ENCODE results near the gene PURA.

PURA gene

GRCh38 chr5:140113699-140114263 is at the start of gene PURA:
Gene PURA, plus strand, starts transcription at chr5:140114109. Its CDS starts 73 bp downstream, at chr5:140114182.
- DNase-seq, result peak; percentile 53

DNA sequence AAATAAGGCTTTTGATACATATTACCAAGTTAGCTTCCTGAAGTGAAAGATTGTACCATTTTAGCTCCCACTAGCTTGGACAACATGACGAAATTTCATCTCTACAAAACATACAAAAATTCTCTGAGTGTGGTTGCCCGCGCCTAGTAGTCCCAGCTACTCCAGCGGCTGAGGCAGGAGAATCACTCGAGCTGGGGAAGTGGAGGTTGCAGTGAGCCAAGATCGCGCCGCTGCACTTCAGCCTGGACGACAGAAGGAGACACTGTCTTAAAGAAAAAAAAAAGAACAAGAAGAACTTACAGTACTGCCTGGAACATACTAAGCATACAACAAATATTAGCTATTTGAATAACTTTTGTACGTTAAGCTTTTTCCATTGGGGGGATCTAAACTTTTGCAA is 41.1 kb upstream of the PURA start:
- DNase-seq, result no peak

DNA sequence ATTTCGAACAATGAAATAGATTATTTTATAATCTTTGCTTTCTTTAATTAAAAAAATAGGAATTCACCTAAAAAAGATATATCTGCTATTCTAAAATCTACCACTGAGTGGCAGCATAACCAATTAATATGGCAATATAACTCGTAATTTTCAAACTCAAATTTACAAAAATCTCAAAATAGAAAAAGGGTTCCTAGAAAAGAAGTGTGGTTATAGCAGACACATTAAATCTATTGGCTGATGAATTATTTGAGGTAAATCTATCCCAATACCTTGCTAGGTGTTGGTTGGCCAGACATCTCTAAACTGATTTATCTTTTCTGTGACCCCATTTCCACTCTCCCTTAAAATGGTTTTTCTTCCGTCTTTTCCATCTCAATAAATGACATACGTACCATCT is 40.6 kb upstream of the PURA start:
- no peak for DNase-seq

- no peak for DNase-seq
These were observed 38.5 kb upstream of the PURA start for GRCh38 chr5:140075371-140075770.

DNA sequence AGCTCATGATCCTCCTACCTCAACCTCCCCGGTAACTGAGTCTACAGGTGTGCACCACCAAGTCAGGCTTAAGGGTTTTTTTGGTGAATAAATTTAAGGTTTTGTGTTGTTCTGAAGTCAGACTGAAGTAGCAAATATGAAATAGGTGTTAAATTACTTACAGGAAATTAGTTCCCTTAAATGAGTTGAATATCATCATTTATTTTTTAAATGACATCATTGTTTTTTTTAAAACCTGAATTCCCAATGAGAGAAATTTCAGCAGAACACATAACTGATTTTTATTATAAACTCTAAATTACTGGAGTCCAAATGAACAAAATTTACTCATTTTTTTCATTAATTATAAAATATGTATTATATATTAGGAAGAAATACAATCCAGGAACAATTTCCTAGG is 37.8 kb upstream of the PURA start:
- DNase-seq, result no peak

DNA sequence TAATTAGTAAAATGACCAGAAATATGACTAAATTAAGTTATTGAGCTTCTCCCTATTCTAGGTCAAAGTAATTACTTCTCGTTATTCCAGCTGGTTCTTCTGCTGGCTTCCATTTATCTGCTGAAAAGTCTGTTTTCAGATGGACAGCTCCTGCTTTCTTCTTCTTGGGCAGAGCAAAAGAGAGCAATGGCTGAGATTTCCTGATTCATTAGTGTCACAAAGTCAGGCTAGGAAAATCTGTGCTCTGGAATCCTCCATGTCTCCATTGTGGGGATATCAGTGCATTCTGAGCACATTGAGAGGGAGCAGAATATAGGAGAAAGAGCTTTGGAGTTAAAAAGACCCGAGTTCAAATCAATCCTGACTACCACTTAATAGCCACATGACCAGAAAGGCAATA is 37.1 kb upstream of the PURA start:
- no peak for DNase-seq

DNA sequence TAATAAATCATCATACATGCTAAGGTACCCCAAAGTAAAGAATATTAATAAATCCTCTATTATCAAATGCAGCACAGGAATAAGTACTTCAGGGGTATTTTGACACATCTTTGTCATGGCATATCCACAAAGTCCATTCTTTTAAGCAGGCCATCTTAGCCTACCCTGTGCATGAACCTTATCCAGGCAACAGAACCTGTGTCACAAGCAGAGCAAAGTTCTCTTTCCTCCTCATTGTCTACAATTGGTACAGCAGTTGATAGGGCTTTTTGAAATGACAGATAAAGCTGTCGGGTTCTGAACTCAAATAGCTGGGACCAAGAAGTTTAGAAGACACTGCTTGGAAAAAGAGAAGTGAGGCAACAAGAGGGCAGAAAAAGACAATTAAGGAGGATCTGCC is 30.8 kb upstream of the PURA start:
- no peak for DNase-seq

- no peak for DNase-seq
These were observed 30.3 kb upstream of the PURA start for GRCh38 chr5:140083650-140084049.

GRCh38 chr5:140084541-140084940 is 29.4 kb upstream of the PURA start:
- DNase-seq, result no peak

DNA sequence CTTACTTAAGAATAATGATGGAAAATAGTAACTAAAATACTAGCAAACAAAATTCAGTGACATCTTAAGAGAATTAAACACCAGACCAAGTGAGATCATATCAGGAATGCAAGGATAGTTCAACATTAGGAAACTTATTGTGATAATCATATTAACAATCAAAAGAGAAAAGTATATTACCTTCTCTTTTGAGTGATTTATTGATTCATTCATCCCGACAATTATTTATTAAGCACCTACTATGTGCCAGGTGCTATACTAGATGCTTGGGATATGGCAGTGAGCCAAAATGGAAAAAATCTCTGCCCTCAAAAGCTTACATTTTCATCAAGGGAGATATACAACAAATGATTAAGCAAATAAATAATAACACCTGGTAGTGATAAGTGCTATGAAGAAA is 23.7 kb upstream of the PURA start:
- no peak for DNase-seq

- no peak for DNase-seq
These were observed 20.7 kb upstream of the PURA start for GRCh38 chr5:140093179-140093578.

DNA sequence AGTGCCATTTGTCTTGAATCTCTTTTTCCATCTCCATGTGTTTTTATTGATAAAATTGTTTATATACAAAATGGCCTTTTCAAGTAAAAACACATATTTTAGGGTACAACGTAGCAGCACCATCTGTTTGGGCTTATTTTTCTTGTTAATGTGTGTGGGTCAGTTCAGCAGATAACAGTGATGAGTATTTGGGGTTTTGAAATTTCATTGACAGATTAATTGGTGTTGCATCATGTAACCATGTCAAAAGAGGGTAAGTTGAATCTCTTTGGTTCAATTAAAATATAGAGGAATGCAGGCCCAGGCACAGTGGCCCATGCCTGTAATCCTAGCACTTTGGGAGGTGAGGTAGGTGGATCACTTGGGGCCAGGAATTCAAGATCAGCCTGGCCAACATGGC is 20.0 kb upstream of the PURA start:
- no peak for DNase-seq

GRCh38 chr5:140094889-140095288 is 19.0 kb upstream of the PURA start:
- no peak for DNase-seq

DNA sequence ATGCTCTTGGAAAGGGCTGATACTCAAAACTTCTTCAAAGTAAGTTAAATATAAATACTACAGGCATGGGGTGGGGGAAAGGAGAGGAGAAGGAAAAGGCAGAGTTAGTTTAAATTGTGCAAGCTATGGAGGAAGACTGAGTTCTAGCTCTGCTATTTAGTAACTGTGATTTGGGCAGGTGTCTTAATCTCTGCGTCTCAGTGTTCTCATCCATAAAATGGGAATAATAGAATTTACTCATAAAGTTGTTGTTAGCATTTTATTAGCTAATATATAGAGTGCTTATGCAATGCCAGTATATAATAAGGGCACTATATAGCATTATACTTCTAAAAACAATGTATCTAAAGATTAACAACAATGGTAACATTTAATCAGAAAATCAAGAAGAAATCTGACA is 12.7 kb upstream of the PURA start:
- no peak for DNase-seq

- DNase-seq, result no peak
These were observed 10.8 kb upstream of the PURA start for GRCh38 chr5:140103154-140103553.

GRCh38 chr5:140104100-140104499 is 9.8 kb upstream of the PURA start:
- DNase-seq, result no peak

- DNase-seq, result no peak
These were observed 7.8 kb upstream of the PURA start for GRCh38 chr5:140106101-140106500.

DNA sequence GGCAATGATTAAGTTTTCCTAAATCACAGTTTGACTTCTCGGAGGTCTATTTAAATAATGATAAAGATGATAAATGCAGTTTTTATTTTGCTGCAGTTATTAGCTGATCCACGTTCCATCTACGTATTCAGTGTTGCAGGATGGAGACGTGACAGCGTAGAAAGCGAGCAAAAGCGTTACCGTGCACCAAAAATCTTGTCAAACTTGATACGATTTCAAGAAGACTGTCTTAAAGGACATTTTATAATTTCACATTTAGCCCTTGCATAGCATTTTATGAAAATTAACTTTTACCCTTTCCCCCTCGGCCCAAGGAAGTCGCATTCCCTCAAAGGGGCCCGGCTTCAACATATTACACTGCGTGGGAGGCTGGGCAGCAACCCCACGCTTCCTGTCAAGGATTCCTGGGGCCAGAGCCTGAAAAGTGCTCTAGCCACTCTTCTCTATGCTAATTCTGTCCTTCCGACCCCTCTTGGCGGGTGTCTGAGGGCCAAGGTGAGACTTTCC is 7.1 kb upstream of the PURA start:
- DNase-seq, result no peak

GRCh38 chr5:140107312-140108092 is 6.4 kb upstream of the PURA start:
- DNase-seq, result peak; percentile 31

DNA sequence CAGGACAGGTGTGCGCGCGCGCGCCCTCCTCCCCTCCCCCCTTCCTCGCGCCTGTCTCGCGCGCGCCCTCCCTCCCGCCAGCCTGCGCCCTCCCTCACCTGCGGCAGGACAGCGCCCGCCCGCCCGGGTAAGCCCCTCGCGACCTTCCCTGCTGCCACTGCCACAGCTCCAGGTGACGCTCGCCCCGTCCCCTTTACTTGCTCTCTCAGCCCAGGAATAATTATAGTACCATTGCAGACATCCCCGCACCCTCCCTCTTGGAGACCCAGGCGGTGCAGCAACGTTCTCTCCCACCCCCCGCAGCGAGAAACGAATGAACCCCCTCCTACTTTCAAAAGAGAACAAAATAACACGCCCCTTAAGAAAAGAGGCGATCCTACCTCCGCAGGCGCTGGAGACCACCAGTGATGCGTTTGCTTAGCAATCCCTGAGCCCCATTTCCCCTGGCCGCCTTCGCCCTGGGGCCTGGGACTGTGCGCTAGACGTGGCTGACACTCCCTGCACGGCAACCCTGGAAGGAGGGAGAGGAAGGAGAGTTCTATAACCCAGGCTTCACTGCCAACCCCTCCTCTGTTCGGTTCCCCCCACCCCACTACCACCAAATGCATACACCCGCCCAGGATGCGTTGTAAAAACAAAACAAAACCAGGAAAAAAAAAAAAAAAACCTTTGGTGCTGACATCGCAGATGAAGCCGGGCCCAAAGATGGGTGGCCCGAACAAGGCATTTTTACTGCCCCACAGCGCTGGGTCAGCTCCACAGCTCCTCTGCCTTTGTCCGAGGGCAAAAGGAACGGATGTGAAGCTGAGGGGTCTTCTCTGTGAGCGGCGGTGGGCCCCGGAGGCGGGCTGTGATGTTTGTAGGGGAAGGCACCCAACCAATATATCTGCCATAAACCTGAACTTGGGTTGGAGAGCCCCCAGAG is 5.6 kb upstream of the PURA start:
- no peak for DNase-seq

GRCh38 chr5:140109018-140109758 is 4.7 kb upstream of the PURA start:
- DNase-seq, result no peak

- DNase-seq, result no peak
These were observed 3.9 kb upstream of the PURA start for GRCh38 chr5:140109759-140110645.
